Osteocyte (in vitro differentiated cells): Measurements from ENCODE around the gene MS4A7. TPM values are rescaled to one million over a fixed set of nuclear protein-coding genes. Genes with fewer than 3 reads are reported as not detected.

ENCODE experiments used
- DNase-seq: peaks from one replicate; pipeline ENCODE4 v3.0.0; 2021; ENCODE audit warnings: mixed read lengths; ENCODE audit not compliant: unreplicated experiment; ENCODE audit errors: extremely low spot score
- H3K27ac Mint-ChIP-seq: one replicate; pipeline ENCODE4 v1.8.0; 2021; ENCODE audit warnings: mild to moderate bottlenecking, mixed read lengths; ENCODE audit not compliant: unreplicated experiment
- H3K27me3 Mint-ChIP-seq: one replicate; pipeline ENCODE4 v1.8.0; 2021; ENCODE audit warnings: mixed read lengths; ENCODE audit not compliant: unreplicated experiment
- H3K36me3 Mint-ChIP-seq: one replicate; pipeline ENCODE4 v1.8.0; 2021; ENCODE audit warnings: mixed read lengths; ENCODE audit not compliant: unreplicated experiment
- H3K4me1 Mint-ChIP-seq: one replicate; pipeline ENCODE4 v1.8.0; 2021; ENCODE audit warnings: mixed read lengths; ENCODE audit not compliant: unreplicated experiment
- H3K4me3 Mint-ChIP-seq: one replicate; pipeline ENCODE4 v1.8.0; 2021; ENCODE audit warnings: mild to moderate bottlenecking, moderate library complexity, mixed read lengths; ENCODE audit not compliant: unreplicated experiment
- H3K9me3 Mint-ChIP-seq: one replicate; pipeline ENCODE4 v1.8.0; 2021; ENCODE audit warnings: mixed read lengths; ENCODE audit not compliant: unreplicated experiment
- total RNA-seq: library from RNA; stranded (reverse); gene quantifications from 2 replicates; pipeline ENCODE4 v1.2.1, GENCODE V29; 2021
- TF ChIP-seq, protein P1 (sequence below): fragments of 200-600 bp; sonication (generic); IDR thresholded peaks from 2 replicates; pipeline ENCODE4 v1.5.0; 2021; ENCODE audit warnings: antibody characterized with exemption, mild to moderate bottlenecking, moderate library complexity

MS4A7 gene
- total RNA-seq, 1 donor from 2014 or later, result not detected

DNA sequence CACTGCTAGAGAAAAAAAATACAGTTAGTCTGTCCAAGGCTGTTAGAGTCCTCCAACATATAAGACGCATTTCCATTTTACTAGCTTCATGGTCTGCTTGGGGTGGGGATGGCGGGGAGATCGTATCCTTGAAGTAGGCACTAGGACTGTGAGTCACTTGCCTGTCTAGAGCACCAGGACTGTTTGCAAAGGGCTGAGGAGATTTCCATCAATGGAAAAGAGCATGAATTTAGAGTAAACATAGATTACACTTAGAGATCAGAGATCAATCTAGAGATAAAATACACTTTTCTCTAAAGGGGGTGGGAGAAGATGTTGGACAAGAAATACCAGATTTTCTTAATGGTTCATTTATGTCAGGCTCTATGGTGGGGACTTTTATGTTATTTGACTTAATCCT, 1.7 kb upstream of the MS4A7 start:
- no peak overlapping the region for H3K27ac Mint-ChIP-seq
- peaks cover 2% of the 10 kb centered on the region for H3K4me1 Mint-ChIP-seq
- TF ChIP-seq, protein P1, sequence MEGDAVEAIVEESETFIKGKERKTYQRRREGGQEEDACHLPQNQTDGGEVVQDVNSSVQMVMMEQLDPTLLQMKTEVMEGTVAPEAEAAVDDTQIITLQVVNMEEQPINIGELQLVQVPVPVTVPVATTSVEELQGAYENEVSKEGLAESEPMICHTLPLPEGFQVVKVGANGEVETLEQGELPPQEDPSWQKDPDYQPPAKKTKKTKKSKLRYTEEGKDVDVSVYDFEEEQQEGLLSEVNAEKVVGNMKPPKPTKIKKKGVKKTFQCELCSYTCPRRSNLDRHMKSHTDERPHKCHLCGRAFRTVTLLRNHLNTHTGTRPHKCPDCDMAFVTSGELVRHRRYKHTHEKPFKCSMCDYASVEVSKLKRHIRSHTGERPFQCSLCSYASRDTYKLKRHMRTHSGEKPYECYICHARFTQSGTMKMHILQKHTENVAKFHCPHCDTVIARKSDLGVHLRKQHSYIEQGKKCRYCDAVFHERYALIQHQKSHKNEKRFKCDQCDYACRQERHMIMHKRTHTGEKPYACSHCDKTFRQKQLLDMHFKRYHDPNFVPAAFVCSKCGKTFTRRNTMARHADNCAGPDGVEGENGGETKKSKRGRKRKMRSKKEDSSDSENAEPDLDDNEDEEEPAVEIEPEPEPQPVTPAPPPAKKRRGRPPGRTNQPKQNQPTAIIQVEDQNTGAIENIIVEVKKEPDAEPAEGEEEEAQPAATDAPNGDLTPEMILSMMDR, result no peak
- DNase-seq, result no peak
- no peaks in the 10 kb centered on the region for H3K9me3 Mint-ChIP-seq
- peaks cover 46% of the 10 kb centered on the region for H3K27me3 Mint-ChIP-seq
- H3K36me3 Mint-ChIP-seq, result no peaks in the 10 kb centered on the region
- H3K4me3 Mint-ChIP-seq, result no peak overlapping the region

DNA sequence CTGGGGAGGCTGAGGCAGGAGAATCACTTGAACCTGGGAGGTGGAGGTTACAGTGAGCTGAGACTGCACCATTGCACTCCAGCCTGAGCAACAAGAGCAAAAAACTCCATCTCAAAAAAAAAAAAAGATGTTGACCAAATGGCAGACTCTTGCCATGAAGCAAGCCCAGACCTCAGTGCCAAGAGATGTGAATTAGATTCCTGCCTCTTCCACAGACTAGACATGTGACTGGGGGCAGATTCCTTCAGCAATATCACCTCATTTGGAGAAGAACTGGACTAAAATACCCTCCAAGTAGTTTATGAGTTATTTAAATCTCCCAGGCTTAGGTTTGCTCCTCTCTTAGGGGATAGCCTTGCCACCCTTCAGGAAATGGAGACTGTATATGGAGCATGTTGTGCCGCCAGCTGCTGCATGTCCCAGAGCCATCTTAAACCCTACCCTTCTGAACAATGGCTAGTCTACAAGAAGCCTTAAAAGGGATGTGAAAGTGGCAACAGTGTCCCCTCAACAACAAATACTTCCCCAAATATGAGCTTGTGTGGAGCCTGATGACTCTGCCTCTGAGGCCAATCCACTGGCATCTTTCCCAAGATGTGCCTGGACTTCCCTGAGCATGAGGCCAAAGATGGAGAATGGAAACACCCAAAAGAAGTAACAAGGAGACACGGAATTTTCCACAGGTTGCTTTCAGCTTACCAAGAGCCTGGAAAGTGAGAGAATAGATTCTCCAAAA, 763 bp upstream of the MS4A7 start:
- DNase-seq, result no peak
- TF ChIP-seq, protein P1, result no peak
- Mint-ChIP-seq H3K36me3 (no peaks in the 10 kb centered on the region), H3K9me3 (no peaks in the 10 kb centered on the region), H3K27ac (no peak overlapping the region), H3K4me3 (no peak overlapping the region), H3K4me1 (no peaks in the 10 kb centered on the region), H3K27me3 (peaks cover 53% of the 10 kb centered on the region)

DNA sequence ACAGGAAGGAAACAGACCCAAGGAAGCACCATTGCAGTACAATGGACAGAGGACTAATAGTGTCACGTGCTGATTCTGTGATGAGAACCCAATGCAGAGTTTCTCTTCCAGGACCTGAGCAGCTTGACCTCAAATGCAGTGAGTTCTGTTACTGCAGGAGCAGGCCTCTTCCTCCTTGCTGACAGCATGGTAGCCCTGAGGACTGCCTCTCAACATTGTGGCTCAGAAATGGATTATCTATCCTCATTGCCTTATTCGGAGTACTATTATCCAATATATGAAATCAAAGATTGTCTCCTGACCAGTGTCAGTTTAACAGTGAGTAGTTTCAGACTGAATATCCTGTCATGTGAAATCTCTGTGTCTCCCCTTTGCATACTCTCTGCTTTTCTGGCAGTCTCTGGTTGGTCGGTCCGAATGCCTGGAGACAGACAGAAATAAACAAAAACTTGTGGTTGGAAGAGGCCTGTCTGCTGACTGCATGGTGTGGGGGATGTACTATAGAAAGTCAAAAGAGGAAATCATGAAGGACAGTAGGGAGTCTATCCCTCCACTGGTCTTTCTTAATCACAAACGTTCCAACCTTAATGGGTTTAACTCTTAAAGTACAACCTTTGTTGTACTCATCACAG, 11.1 kb downstream of the MS4A7 start:
- TF ChIP-seq, protein P1, result no peak
- H3K27ac Mint-ChIP-seq, result no peak overlapping the region
- DNase-seq, result no peak
- H3K4me1 Mint-ChIP-seq, result no peaks in the 10 kb centered on the region
- no peaks in the 10 kb centered on the region for H3K9me3 Mint-ChIP-seq
- H3K27me3 Mint-ChIP-seq, result peaks cover 16% of the 10 kb centered on the region
- no peaks in the 10 kb centered on the region for H3K36me3 Mint-ChIP-seq
- H3K4me3 Mint-ChIP-seq, result no peak overlapping the region

DNA sequence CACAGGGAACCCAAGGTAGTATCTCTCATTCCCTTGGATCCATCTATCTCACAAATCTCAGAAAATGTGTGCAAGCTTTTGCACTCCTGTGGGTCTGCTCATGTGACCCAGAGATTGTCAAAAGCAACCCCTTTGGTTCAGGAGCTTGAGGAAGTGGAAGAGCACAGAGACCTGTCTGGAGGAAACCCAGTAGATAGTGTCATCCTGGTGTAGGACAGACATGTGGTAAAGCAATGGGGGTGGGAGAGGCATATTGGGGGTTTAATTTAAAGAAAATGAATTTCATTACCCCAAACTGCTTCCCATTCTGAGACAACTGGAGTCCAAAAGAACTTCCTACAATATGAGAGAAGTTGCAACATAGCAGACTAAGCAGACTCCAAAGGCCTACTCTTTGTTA, 12.1 kb downstream of the MS4A7 start:
- H3K27ac Mint-ChIP-seq, result no peak overlapping the region

GRCh38 chr11:60392361-60392760, 14.0 kb downstream of the MS4A7 start:
- no peak overlapping the region for H3K27ac Mint-ChIP-seq
- no peaks in the 10 kb centered on the region for H3K36me3 Mint-ChIP-seq
- TF ChIP-seq, protein P1, result no peak
- no peaks in the 10 kb centered on the region for H3K9me3 Mint-ChIP-seq
- peaks cover 12% of the 10 kb centered on the region for H3K27me3 Mint-ChIP-seq
- H3K4me3 Mint-ChIP-seq, result no peak overlapping the region
- DNase-seq, result no peak
- no peaks in the 10 kb centered on the region for H3K4me1 Mint-ChIP-seq

More for the DNA sequence above, 12.1 kb downstream of the MS4A7 start:
- Mint-ChIP-seq H3K4me3 (no peak overlapping the region), H3K4me1 (no peaks in the 10 kb centered on the region), H3K36me3 (no peaks in the 10 kb centered on the region), H3K27me3 (peaks cover 14% of the 10 kb centered on the region), H3K9me3 (no peaks in the 10 kb centered on the region)
- TF ChIP-seq, protein P1, result no peak
- DNase-seq, result no peak
